ENCODE measurements around the gene LYG2. TPM values are rescaled to one million over a fixed set of nuclear protein-coding genes. Genes with fewer than 3 reads are reported as not detected.

The LYG2 gene
- total and polyA plus RNA-seq, 2 donors (not counting 3 experiments of a cell fraction or from before 2014, with no cell fraction given): not detected

GRCh38 chr2:99217929-99218501, 37.5 kb downstream of the LYG2 start:
- Histone ChIP-seq H4K20me1 (replicated peaks; ENCODE audit: control insufficient read depth, extremely low read depth, insufficient read depth, low read length) (no peaks in the 10 kb centered on the region), H3K9me3 (replicated peaks; ENCODE audit: control insufficient read depth, insufficient read depth, low read length) (no peaks in the 10 kb centered on the region), H3K27ac (ENCODE audit: insufficient read depth, low read depth, low read length) (no peak overlapping the region), H2AFZ (ENCODE audit: low read depth, low read length) (no peak overlapping the region), H3K9me1 (replicated peaks; ENCODE audit: control insufficient read depth, extremely low read depth, insufficient read depth, low read length) (no peaks in the 10 kb centered on the region), H3K4me3 (replicated peaks in 1 of 3; ENCODE audit: insufficient read depth in 1 of 3, low read depth in 1 of 3, low read length in 3 of 3) (no peak overlapping the region), H3K4me1 (ENCODE audit: control insufficient read depth, extremely low read depth, insufficient read depth, low read length) (no peaks in the 10 kb centered on the region), H3K79me2 (ENCODE audit: control insufficient read depth, insufficient read depth, low read length) (no peaks in the 10 kb centered on the region), H3K27me3 (ENCODE audit: control insufficient read depth in 2 of 2, insufficient read depth in 2 of 2, low read length in 2 of 2) (no peaks in the 10 kb centered on the region), H3K4me2 (ENCODE audit: insufficient read depth, low read length) (no peak overlapping the region), H3K9ac (replicated peaks; ENCODE audit: extremely low read depth, insufficient read depth, low read length) (no peak overlapping the region), H3K36me3 (ENCODE audit: control insufficient read depth in 2 of 2, extremely low read depth in 1 of 2, insufficient read depth in 2 of 2, low read length in 2 of 2) (no peaks in the 10 kb centered on the region)
- TF ChIP-seq POLR2A (IDR thresholded peaks at IDR 0.05; ENCODE audit: low read depth, low read length) (no peak), POLR2AphosphoS5 (IDR thresholded peaks at IDR 0.05; ENCODE audit: insufficient read depth, low read depth, low read length) (no peak), JUN (IDR thresholded peaks at IDR 0.05; ENCODE audit: borderline replicate concordance, insufficient read depth, insufficient read length, low read depth) (no peak), GATA2 (IDR thresholded peaks at IDR 0.05; ENCODE audit: insufficient read depth, insufficient read length, low read depth, low read length) (no peak), EZH2 (IDR thresholded peaks at IDR 0.05; ENCODE audit: borderline replicate concordance, low read depth, low read length, severe bottlenecking) (no peak), MAX (IDR thresholded peaks at IDR 0.05; ENCODE audit: insufficient read depth, insufficient read length) (no peak)
- no TSS peak for BruUV-seq (replicated peaks)
- dilution Hi-C loops (cut with MboI; ENCODE audit: extremely low pct_ligation_motif_present, low sequenced_read_pairs): no loop called here
- FAIRE-seq (no peak), DNase-seq (ENCODE audit: low read depth, low spot score) (no peak)
- POLR2A ChIA-PET: no interaction called here
- intact Hi-C loops (cut with micrococcal nuclease): no loop called here
- CTCF ChIA-PET: no interaction called here

- no peaks in the 10 kb centered on the region for H3K4me1 ChIP-seq (ENCODE audit: control insufficient read depth, extremely low read depth, insufficient read depth, low read length)
- H3K4me2 ChIP-seq (ENCODE audit: insufficient read depth, low read length): no peak overlapping the region
- FAIRE-seq (no peak), DNase-seq (ENCODE audit: low read depth, low spot score) (no peak)
- no peaks in the 10 kb centered on the region for H3K9me1 ChIP-seq (replicated peaks; ENCODE audit: control insufficient read depth, extremely low read depth, insufficient read depth, low read length)
- no peaks in the 10 kb centered on the region for H3K79me2 ChIP-seq (ENCODE audit: control insufficient read depth, insufficient read depth, low read length)
- H3K9ac ChIP-seq (replicated peaks; ENCODE audit: extremely low read depth, insufficient read depth, low read length): no peak overlapping the region
- TF ChIP-seq GATA2 (IDR thresholded peaks at IDR 0.05; ENCODE audit: insufficient read depth, insufficient read length, low read depth, low read length) (no peak), POLR2A (IDR thresholded peaks at IDR 0.05; ENCODE audit: low read depth, low read length) (no peak), MYC (IDR thresholded peaks at IDR 0.05; ENCODE audit: low read depth, low read length) (no peak), POLR2AphosphoS5 (IDR thresholded peaks at IDR 0.05; ENCODE audit: insufficient read depth, low read depth, low read length) (no peak), FOS (IDR thresholded peaks at IDR 0.05; ENCODE audit: borderline replicate concordance, insufficient read depth, low read length) (no peak), CTCF (IDR thresholded peaks at IDR 0.05; ENCODE audit: extremely low read depth in 1 of 2, insufficient read depth in 1 of 2, low read depth in 1 of 2, low read length in 2 of 2) (no peak), MAX (IDR thresholded peaks at IDR 0.05; ENCODE audit: insufficient read depth, insufficient read length) (no peak), EZH2 (IDR thresholded peaks at IDR 0.05; ENCODE audit: borderline replicate concordance, low read depth, low read length, severe bottlenecking) (no peak), JUN (IDR thresholded peaks at IDR 0.05; ENCODE audit: borderline replicate concordance, insufficient read depth, insufficient read length, low read depth) (no peak)
- no peak overlapping the region for H3K4me3 ChIP-seq (replicated peaks in 1 of 3; ENCODE audit: insufficient read depth in 1 of 3, low read depth in 1 of 3, low read length in 3 of 3)
- CTCF ChIA-PET: no interaction called here
- no peaks in the 10 kb centered on the region for H3K36me3 ChIP-seq (ENCODE audit: control insufficient read depth in 2 of 2, extremely low read depth in 1 of 2, insufficient read depth in 2 of 2, low read length in 2 of 2)
- intact Hi-C loops (cut with micrococcal nuclease): no loop called here
- no peaks in the 10 kb centered on the region for H3K9me3 ChIP-seq (replicated peaks; ENCODE audit: control insufficient read depth, insufficient read depth, low read length)
- H4K20me1 ChIP-seq (replicated peaks; ENCODE audit: control insufficient read depth, extremely low read depth, insufficient read depth, low read length): no peaks in the 10 kb centered on the region
- H3K27me3 ChIP-seq (ENCODE audit: control insufficient read depth in 2 of 2, insufficient read depth in 2 of 2, low read length in 2 of 2): no peaks in the 10 kb centered on the region
- POLR2A ChIA-PET: no interaction called here
- no TSS peak for BruUV-seq (replicated peaks)
- H2AFZ ChIP-seq (ENCODE audit: low read depth, low read length): no peak overlapping the region
- H3K27ac ChIP-seq (ENCODE audit: insufficient read depth, low read depth, low read length): no peak overlapping the region
- dilution Hi-C loops (cut with MboI; ENCODE audit: extremely low pct_ligation_motif_present, low sequenced_read_pairs): no loop called here
These were observed 39.4 kb downstream of the LYG2 start for GRCh38 chr2:99216096-99216495.

All from endothelial cell of umbilical vein (primary cell).